AG04449 (cell line): ENCODE results near the gene HMGCL.
"Not testable (repeated sequence)": the region's sequence is repeated elsewhere in the genome, so short reads cannot be mapped to it uniquely, and the experiment has no call there.

Experiments
- CTCF ChIA-PET: fragments of 350-600 bp; formaldehyde crosslinking; extraction: SDS; loops from one replicate; lab custom pipeline; 2021; ENCODE audit warnings: antibody characterized with exemption; lab: Yijun Ruan, JAX
- POLR2A ChIA-PET: fragments of 400-600, 350-600 bp; formaldehyde crosslinking; extraction: SDS; loops from one replicate; lab custom pipeline; 2020; ENCODE audit warnings: antibody characterized with exemption, inconsistent platforms; lab: Yijun Ruan, JAX
- DNase-seq: peaks from one replicate; pipeline ENCODE4 v3.0.0-alpha.2; 2010; ENCODE audit warnings: low read depth, low spot score
- H3K4me3 ChIP-seq: 2 replicates; pipeline ENCODE4 v1.5.1; 2011; ENCODE audit warnings: low read depth, mild to moderate bottlenecking, control low read depth, low read length
- CTCF ChIP-seq: IDR thresholded peaks from one replicate; pipeline ENCODE4 v1.5.1; 2011; ENCODE audit warnings: mild to moderate bottlenecking, moderate library complexity, low read length, control low read depth, inconsistent platforms; ENCODE audit not compliant: insufficient read depth; ENCODE audit errors: missing control alignments

Gene HMGCL

DNA sequence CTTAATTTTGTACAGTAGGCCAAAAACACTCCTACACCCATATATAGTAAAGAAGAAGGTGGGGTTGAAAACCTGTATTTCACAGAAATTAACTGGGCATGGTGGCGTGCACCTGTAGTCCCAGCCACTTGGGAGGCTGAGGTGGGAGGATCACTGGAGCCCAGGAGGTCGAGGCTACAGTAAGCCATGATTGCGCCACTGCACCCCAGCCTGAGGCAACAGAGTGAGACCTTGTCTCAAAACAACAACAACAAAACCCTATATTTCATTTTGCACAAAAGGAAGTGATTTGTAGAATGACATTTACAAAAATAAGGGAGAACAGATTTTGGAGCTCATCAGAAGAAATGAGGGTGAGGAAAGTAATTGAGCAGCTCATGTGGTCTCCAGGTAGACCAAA, 36.5 kb downstream of the HMGCL start:
- no peak overlapping the region for H3K4me3 ChIP-seq
- no peak for DNase-seq
- no peak for TF ChIP-seq CTCF
- POLR2A ChIA-PET = no interaction called here
- CTCF ChIA-PET = interaction anchor here (0.8 to 2.3 kb wide), 4 partner anchors 8 to 944 kb away, joined by 3 to 10 read pairs (median 4); no protein-coding TSS in a partner anchor

- CTCF ChIA-PET = interaction anchor here (0.7 to 2.3 kb wide), 5 partner anchors 7 to 128 kb away, joined by 3 to 10 read pairs (median 3); no protein-coding TSS in a partner anchor
Measured at GRCh38 chr1:23787701-23788100, 37.5 kb downstream of the HMGCL start.

DNA sequence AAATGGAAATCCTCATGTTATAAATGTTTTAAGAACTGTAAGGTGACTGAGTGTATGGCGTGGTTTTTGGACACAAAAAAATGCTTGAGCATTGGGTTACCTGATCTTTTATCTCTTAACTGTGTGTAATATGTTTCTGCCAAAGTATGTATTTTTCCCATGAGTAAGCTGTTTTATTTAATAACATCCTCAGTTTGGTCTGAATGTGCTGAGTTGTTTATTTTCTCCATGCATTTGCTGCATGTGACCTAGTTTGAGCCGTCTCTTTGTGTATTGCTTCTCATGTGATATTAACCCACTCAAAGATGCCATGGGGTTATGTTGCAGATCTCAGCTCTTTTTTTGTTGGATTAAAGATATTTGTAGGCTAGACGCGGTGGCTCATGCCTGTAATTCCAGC, 40.4 kb downstream of the HMGCL start:
- POLR2A ChIA-PET = no interaction called here
- no peak for DNase-seq
- no peak overlapping the region for H3K4me3 ChIP-seq
- CTCF ChIA-PET = interaction anchor here (0.9 to 2.1 kb wide), 4 partner anchors 10 to 26 kb away, joined by 3 to 7 read pairs (median 4); no protein-coding TSS in a partner anchor
- TF ChIP-seq CTCF = no peak

More at GRCh38 chr1:23787701-23788100, 37.5 kb downstream of the HMGCL start:
- H3K4me3 ChIP-seq = no peak overlapping the region
- POLR2A ChIA-PET = interaction anchor here (0.5 kb wide), 1 partner anchor 145 kb away, joined by 3 read pairs; no protein-coding TSS in a partner anchor
- no peak for TF ChIP-seq CTCF
- DNase-seq = no peak

DNA sequence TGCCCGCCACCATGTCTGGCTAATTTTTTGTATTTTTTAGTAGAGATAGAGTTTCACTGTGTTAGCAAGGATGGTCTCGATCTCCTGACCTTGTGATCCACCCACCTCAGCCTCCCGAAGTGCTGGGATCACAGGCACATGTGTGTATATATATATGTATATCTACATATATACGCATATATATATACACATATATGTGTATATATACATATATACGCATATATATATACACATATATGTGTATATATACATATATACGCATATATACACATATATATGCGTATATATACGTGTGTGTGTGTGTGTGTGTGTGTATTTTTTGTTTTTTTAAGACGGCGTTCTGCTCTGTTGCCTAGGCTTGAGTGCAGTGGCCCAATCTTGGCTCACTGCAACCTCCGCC, 42.1 kb downstream of the HMGCL start:
- CTCF ChIA-PET = interaction anchor here (1.0 to 4.5 kb wide), 3 partner anchors 12 to 31 kb away, joined by 3 to 32 read pairs (median 4); no protein-coding TSS in a partner anchor
- H3K4me3 ChIP-seq, POLR2A ChIA-PET, DNase-seq: not testable (repeated sequence)

- H3K4me3 ChIP-seq = peak overlapping the region; percentile 81
- ChIA-PET CTCF (interaction anchor here (0.9 to 4.5 kb wide), 7 partner anchors 8 to 137 kb away, joined by 3 to 32 read pairs (median 4); partner anchors contain the start of gene LYPLA2), POLR2A (interaction anchor here (0.6 to 1.4 kb wide), 3 partner anchors 10 to 172 kb away, joined by 3 to 6 read pairs (median 6); partner anchors contain the start of gene LYPLA2)
- no peak for TF ChIP-seq CTCF
- no peak for DNase-seq
Measured at GRCh38 chr1:23779826-23780371, 45.3 kb downstream of the HMGCL start.

- CTCF ChIA-PET = interaction anchor here (0.6 to 5.7 kb wide), 3 partner anchors 12 to 138 kb away, joined by 3 to 33 read pairs (median 10); no protein-coding TSS in a partner anchor
- TF ChIP-seq CTCF = no peak
- DNase-seq = no peak
- POLR2A ChIA-PET = interaction anchor here (0.7 to 1.0 kb wide), 3 partner anchors 12 to 86 kb away, joined by 3 to 4 read pairs (median 3); partner anchors contain the start of genes LYPLA2 and RPL11
- peak within 1 kb of the TSS; percentile 81 for H3K4me3 ChIP-seq
Measured at GRCh38 chr1:23777979-23778814, 47.0 kb downstream of the HMGCL start, which contains the start of gene PITHD1. Gene PITHD1 (plus strand): TSS chr1:23778418. CDS start chr1:23778516, 98 bp downstream.
